Renal cortical epithelial cell (primary cell): ENCODE results near the gene ALOXE3. TPM values are rescaled to one million over a fixed set of nuclear protein-coding genes. Genes with fewer than 3 reads are reported as not detected.
"Not testable (repeated sequence)": the region's sequence is repeated elsewhere in the genome, so short reads cannot be mapped to it uniquely, and the experiment has no call there.

Source experiments
- DNase-seq: peaks from one replicate; pipeline ENCODE4 v3.0.0-alpha.2; 2011; ENCODE audit warnings: low read depth
- total RNA-seq: library from RNA; depleted of rRNA; stranded (reverse); fragments of >200 nt; gene quantifications from 2 replicates; pipeline ENCODE4 v1.2.3, GENCODE V29; 2014

ALOXE3 gene
- total RNA-seq, 1 donor from 2014 or later, result not detected

GRCh38 chr17:8122422-8122923 is 4.2 kb upstream of the ALOXE3 start:
- no peak for DNase-seq

- DNase-seq, result no peak
These were observed 3.5 kb upstream of the ALOXE3 start for GRCh38 chr17:8121681-8122421.

- DNase-seq, result no peak
These were observed 3.0 kb upstream of the ALOXE3 start for GRCh38 chr17:8121407-8121680.

DNA sequence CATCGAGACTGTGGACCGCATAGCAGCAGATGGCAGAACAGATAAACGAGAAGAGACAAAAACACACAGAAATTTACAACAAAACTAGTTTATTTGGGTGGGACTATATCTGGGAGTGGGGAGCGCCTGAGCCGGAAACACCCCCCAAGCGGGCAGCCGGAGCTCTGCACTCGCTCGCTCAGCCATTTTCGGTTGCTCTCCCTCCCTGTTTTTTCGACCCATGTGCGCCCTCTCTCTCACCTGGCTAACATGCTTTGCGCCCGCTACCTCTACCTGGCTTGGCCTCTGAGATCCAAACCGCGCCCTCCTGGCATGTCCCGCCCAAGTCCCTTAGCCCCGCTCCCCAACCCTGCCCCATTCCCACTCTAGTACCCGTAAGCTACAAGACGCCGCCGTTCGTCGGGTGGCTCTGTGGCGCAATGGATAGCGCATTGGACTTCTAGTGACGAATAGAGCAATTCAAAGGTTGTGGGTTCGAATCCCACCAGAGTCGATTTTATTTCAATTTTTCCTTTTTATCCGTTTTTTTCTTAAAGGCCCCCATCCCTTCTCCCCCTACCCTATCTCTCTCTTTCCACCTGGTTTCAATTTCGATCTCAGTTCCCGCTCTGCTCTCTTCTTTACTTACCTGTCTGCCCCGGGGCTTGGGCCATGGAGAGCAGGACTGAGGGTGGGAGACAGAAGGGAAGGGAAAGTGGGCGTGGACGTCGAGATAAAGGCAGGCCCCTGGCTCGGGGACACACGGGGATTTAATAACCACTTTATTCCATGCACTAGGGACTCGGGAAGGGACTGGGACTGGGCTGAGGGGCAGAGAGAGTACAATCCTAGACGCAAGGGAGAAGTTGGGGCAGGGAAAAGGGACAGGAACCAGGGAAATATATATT is 2.4 kb upstream of the ALOXE3 start:
- peak; percentile 60 for DNase-seq

GRCh38 chr17:8119581-8120519 is 1.5 kb upstream of the ALOXE3 start:
- peak; percentile 89 for DNase-seq

DNA sequence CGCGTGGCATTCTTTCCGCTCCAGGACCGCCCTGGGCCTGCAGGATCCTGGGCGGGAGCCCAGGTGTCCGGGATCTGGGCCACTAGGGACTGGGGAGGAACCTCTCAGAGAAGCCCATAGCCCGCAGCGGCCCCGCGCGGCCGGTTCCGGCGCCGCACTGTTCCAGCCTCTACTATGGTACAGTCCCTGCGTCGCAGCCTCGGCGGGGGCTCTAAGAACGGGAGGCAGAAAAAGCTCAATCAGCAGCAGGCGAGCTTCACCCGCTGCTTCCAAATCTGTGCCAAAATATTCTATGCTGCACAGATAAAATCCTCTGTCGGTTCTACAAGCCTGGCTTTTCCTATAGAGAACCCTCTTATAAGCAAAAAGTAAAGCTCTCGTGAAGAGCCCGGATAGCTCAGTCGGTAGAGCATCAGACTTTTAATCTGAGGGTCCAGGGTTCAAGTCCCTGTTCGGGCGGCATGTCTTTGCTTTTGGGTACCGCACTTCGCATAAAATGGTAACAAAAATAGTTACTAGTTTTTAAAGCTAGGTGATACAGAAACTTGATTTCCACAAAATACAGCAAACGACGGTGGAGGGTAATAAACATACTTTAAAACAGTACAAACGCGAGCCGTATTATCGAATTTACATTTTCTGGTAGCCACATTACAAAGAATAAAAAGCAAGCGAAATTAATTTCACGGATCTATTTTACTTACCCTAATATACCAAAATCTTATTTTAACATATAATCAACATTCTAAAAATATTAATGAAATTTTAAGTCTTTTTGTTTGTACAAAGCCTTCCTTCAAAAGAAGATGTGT is 661 bp upstream of the ALOXE3 start:
- DNase-seq, result peak; percentile 53

DNA sequence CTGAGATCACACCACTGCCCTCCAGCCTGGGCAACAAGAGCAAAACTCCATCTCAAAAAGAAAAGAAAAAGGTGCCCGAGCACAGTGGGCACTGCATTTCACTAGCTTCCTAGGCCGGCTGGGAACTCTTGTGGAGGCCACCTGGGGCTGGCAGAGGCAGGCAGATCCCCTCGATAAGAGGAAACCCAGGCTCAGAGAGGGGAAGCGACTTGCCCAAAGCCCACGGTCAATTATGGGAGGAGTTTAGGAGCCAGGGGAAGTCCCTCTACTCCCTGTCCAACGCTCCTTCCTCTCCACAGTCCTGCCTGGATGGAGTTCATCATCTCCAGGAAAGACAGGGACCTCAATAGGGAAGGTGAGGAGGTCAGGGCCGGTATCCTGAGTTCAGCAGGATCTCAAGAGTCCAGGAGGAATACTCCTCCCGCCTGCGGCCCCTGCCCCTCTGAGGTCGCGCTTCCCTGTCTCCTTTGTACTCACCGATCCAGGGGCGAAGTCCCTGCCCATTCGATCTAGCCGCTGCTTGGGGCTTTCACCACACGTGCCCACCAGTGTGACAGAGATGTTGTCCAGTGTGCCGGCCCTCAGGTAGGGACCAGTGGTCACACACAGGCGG is 841 bp downstream of the ALOXE3 start:
- no peak for DNase-seq

DNA sequence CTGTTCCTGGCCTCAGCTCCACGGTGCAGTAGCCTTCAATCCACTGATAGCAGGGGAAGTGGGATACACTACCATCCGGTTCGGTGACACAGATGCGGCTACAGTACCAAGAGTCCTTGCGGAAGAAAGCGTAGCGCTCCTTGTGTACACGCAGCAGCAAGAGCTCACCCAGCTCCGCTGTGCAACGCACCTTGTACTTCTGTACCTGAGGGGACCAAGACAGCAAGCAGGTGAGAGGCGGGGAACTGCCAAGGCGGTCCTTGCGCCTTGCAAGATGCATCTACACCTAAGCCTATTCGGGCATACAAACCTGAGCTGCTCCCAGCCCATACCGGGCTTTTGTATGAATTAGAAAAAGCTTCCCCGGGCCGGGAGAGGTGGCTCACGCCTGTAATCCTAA is 1.5 kb downstream of the ALOXE3 start:
- DNase-seq, result no peak

DNA sequence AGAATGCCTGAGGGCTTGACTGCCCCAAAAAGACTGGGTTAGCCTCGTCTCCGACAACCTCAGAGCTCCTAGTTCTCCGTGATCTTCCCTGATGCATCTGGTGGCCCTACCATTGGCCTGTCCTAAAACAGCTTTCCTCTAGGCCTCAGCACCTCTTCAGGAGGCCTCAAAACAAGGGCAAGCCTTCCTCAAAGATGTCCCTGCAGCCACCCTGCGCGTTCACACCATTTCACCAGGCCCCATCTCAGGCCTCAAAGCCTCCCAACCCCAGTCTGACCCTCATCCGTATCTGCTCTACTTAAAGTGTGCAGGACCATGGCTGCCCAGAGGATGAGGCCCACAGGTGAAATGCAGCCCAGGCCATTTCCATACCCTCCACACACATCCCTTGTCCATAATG is 7.4 kb downstream of the ALOXE3 start:
- DNase-seq, result no peak

DNA sequence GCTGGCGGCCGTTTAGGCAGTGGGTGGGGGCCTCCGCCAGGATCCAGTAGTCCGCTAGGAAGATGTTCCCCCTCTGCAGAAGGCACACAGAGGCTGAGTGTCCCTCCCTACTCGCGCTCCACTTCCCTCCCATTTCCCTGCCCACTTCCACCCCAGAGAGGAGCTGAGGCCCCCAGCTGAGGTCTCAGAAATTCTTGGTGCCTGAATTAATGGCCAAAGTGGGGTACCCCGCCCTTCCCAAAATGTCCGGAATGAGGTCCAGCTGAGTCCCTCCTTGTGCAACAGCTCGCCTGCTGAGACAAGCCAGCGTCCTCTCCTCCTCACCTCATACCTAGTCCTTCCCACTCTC is 7.9 kb downstream of the ALOXE3 start:
- DNase-seq, result no peak

DNA sequence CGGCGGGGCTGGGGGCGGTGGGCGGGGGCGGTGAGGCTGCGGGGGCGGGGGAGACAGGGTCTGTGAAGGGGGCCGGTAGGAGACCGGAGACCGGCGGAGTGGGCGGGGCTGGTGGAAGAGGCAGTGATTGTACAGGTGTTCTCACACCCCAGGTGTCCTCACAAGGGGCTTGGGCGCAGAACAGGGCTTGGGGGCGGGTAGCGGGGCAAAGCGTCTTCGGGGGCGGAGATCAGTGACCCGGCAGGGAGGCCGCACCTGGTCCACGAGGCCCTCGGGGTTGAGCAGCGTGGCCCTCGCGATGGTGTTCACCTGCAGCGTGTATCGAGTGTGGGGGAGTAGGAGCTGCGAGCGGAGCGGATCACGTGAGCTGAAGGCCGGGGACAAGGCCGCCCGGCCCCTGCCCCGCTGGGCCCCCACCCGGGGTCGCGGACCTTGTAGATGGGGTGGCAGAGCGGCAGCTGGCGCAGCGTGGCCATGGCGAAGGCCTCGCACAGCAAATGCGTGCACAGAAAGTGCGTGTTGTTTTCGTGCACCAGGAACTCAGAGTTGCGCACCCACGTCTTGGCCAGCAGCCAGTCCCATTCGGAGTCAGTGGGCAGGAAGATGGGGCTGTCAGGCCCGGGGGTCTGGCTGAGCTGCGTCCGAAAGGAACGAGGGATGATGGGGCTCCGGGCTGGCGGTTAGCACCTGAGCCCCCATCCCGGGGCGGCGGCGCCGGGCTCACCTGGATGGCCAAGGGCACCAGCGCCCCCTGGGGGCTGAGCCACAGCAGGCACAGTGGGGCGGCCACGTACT is 8.5 kb downstream of the ALOXE3 start:
- no peak for DNase-seq

DNA sequence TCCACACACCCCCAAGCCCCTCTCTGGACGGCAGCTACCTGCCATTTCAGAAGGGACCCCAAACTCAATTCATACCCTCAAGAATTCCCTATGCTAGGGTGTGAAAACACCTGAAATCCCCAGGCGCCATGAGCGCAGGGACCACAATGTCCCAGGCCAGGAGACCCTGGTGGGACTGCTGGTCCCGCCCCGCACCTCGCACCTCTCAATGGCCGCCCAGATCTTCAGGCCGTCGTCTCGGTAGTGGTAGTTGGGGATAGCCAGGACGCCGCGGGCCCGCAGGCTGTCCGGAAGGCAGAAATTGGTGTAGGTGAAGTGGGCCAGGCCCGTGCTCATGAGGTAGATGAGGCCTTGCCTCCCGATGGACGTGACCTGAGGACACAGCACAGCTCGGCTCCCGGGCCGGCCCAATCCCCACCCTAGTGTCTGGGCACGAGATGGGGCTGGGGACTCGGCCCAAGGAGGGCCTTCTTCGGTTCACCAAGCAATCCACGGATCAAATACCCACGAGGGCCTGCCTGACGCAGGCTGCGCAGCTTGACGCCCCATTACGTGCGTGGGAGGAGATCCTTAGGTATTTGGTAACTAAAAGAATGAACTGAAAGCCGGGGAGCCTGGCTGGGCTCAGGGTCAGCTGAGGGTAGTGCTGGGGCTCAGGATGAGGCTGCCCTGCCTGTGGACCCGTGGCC is 9.2 kb downstream of the ALOXE3 start:
- DNase-seq, result no peak

GRCh38 chr17:8106980-8107379 is 11.3 kb downstream of the ALOXE3 start:
- not testable (repeated sequence) for DNase-seq

GRCh38 chr17:8105957-8106398 is 12.3 kb downstream of the ALOXE3 start:
- no peak for DNase-seq

GRCh38 chr17:8104911-8105310 is 13.4 kb downstream of the ALOXE3 start:
- no peak for DNase-seq

GRCh38 chr17:8103549-8103948 is 14.8 kb downstream of the ALOXE3 start:
- DNase-seq, result peak; percentile 47

DNA sequence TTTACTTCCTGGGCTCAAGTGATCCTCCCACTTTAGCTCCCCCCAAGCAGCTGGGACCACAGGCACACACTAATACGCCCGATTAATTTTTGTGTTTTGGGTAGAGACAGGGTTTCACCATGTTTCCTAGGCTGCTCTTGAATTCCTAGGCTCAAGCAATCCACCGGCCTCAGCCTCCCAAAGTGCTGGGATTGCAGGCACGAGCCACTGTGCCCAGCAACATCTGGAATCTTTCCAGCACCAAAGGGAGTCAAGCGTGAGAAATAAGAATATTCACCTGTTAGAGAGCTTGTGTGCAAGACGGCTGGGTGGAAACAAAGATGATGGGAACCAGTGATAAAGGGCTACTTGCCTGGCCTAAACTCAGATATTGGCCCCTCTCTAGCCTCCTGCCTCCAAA is 16.6 kb downstream of the ALOXE3 start:
- DNase-seq, result no peak

- no peak for DNase-seq
These were observed 17.6 kb downstream of the ALOXE3 start for GRCh38 chr17:8100763-8101162.

DNA sequence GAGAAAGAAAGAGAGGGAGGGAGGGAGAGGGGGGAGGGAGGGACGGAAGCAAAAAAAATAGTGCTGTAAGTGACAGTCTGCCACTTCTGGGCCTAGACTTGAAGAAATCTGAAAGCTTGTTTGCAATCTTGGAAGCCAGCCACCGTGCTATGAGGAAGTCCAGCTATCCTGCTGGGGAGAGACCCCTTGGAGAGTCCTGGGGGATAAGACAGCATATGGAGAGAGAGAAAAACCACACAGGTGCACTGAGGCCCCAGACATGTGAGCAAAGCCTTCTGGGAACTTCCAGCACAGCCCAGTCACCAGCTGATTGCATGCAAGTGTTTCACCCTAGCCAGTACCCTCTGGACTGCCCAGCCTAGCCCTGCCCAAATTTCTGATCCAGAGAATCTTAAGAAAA is 18.2 kb downstream of the ALOXE3 start:
- no peak for DNase-seq
